ENCODE data around the gene RBBP8NL.

The RBBP8NL gene

DNA sequence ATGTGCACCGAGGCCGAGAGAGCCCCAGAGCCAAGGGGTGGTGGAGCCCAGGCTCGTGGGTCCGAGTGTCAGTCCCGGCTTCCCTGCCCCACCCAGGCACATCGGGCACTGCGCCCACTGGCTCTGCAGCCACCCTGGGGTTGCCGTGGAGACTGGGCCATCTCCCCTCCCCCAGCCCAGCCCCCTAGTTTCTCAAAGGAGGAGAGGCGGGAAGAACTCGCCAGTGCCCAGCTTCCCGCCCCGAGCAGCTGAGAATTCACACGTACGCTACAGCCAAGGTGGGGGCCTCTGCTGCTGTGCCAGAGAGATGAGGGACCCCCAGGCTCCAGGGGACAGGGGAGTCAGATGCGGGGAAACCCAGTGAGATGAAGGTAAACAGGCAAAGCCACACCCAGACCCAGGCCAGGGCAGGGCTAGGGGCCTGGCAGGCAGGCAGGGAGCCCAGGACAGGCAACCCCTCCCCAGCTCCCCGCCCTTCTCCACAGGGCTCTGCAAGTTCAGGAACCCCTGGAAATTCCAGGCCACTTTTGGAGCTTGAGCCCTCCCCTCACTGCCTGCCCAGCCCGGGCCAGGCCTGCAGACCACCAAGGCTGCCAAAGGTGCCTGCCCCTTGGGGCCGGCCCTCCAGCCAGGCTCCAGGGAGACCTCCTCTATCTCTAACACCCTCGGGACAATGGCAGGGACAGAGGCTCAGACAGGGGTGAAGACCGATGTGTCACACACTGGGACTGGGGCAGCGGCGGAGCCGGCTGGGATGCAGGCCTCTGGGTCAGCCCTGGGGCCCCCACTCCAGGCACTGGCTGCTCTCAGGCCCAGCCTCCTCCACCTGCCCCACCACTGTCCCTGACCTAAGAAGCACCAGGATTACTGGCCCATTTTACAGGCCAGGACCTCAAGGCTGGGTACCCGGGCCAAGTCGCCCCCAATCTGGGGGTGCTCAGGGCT, 66.2 kb downstream of the RBBP8NL start:
- peak; percentile 35 to 78 for DNase-seq
